HG03159 (cell line): ENCODE measurements around the gene STAT5A.

Experiments
- ATAC-seq: cut with Tn5 transposase; IDR thresholded peaks from one replicate; pipeline ENCODE4 v1.9.1; 2021; ENCODE audit warnings: mild to moderate bottlenecking, moderate library complexity; ENCODE audit not compliant: unreplicated experiment

Gene STAT5A

DNA sequence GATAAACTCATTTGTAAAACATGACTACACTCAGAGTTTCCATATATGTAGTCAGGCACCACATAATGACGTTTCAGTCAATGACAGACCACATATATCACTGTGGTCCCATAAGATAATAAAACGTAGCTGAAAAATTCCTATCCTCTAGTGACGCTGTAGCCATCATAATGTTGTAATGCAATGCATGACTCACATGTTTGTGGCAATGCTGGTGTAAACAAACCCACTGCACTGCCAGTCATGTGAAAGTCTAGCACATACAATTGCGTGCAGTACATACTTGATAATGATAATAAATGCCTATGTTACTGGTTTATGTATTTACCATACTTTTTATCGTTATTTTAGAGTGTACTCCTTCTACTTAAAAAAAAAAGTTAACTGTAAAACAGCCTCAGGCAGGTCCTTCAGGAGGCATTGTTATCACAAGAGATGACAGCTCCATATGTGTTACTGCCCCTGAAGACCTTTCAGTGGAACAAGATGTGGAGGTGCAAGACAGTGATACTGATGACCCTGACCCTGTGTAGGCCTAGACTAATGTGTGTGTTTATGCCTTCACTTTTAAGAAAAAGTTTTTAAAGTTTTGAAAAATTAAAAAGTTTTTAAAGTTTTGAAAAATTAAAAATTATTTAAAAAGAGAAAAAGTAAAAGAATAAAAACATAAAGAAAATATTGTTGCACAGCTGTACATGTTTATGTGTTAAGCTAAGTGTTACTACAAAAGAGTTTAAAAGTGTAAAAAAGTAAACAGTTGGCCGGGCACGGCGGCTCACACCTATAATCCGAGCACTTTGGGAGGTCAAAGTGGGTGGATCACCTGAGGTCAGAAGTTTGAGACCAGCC lies 21.2 kb upstream of the STAT5A start:
- no peak for ATAC-seq

DNA sequence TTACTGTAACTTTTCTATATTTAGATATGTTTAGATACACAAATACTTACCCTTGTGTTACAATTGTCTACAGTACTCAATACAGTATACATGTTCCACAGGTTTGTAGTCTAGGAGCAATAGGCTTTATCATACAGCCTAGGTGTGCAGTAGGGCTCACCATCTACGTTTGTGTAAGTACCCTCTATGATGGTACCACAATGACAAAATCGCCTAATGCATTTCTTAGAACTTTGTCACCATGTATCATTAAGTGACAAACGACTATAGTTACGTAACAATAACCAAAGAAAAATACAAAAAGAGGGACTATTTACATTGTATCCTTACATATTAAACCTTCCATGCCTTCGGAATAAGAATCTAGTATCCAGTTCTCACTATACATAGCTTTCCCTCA lies 20.1 kb upstream of the STAT5A start:
- ATAC-seq: no peak

- ATAC-seq: no peak
Observed at GRCh38 chr17:42270170-42270535, 18.1 kb upstream of the STAT5A start.

GRCh38 chr17:42270596-42270995 lies 17.7 kb upstream of the STAT5A start:
- ATAC-seq: no peak

GRCh38 chr17:42271006-42271778 lies 17.1 kb upstream of the STAT5A start:
- no peak for ATAC-seq

GRCh38 chr17:42271779-42272035 lies 16.6 kb upstream of the STAT5A start:
- ATAC-seq: no peak

- no peak for ATAC-seq
Observed at GRCh38 chr17:42272162-42272907, 16.0 kb upstream of the STAT5A start.

GRCh38 chr17:42273474-42274252 lies 14.6 kb upstream of the STAT5A start:
- ATAC-seq: no peak

DNA sequence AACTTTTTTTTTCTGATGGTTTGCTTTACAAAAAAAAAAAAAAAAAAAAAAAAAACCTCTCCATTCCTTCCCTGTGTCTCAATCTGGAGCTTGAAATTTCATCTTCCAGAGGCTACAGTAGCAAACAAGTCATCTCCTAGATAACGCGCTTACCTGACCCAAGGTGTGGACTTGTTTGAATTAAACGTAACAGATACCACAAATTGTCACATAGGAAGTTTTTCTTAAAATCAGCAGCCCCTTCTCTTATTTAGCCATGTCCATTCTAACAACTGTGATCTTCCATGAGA lies 14.1 kb upstream of the STAT5A start:
- no peak for ATAC-seq

GRCh38 chr17:42274812-42275526 lies 13.3 kb upstream of the STAT5A start:
- ATAC-seq: no peak

GRCh38 chr17:42275527-42276358 lies 12.6 kb upstream of the STAT5A start:
- peak; percentile 30 for ATAC-seq

GRCh38 chr17:42276359-42276608 lies 12.0 kb upstream of the STAT5A start, which contains the start of gene STAT5B:
Gene STAT5B, minus strand, starts transcription at chr17:42276391. Its CDS starts 44,264 bp downstream, at chr17:42232127.
- ATAC-seq: peak; percentile 75

- peak; percentile 9 for ATAC-seq
Observed at GRCh38 chr17:42276609-42277341, 11.5 kb upstream of the STAT5A start.

- ATAC-seq: no peak
Observed at GRCh38 chr17:42277342-42277712, 11.0 kb upstream of the STAT5A start.

DNA sequence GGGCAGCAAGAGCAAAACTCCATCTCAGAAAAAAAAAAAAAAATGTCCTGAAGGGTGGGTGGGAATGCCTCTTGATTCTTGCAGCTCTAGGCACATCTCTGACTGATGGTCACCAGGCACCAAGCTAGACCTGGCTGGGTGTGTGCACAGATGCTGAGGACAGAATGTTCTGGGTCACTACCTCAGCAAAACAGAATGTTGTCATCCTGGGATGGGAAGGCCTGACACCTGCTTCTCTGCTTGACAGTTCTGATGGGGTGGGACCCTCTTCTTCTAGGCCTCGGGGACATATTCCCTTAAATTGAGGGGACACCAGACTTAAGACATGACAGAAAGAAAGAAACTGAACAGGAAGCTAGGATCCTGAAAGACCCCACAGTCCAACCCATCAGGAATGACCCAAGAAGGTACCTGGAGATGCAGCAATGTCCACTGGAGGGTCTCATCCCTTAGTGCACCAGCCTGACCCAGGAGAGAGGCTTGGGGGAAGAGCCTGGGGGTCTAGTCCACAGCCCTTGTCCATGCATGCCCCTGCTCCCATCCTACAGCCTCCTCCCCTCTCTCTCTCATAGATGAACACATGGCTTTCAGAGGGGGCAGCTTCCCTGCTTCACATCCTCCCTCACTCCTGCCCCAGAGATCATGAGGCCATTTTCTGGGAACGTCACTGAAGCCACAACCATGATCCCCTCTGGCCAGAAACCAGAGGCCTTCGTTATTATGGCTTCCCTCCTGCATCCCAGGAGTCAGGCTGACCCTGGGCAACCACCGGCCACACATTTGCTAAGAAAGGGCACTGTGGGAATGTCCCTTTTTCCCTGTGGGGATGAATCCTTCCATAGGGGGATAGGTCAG lies 8.3 kb upstream of the STAT5A start:
- ATAC-seq: no peak

DNA sequence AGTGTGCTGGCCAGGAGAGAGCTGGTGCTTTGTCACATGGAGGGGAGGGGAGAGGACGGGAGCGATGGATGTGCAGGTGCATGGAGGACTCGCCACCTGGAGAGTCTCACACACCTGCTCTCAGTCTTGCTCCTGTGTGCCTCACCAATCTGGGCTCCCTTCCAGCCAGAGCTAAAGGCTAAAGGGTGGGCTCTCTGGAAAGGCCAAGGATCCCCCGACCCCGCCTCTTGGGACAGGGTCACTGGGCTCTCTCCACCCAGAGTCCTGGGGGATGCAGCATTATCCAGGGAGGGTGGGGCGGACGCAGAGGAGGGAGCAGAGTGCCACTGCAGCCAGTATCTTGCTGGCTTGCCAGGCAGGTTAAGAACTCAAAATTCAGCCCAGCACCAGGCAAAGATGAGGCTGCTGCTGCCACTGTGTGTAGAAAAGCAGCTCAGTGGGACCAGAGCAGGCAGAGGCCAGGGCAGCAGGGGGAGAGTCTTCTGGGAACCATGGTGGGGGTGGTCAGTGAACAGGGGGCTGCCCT lies 6.7 kb upstream of the STAT5A start:
- ATAC-seq: no peak

DNA sequence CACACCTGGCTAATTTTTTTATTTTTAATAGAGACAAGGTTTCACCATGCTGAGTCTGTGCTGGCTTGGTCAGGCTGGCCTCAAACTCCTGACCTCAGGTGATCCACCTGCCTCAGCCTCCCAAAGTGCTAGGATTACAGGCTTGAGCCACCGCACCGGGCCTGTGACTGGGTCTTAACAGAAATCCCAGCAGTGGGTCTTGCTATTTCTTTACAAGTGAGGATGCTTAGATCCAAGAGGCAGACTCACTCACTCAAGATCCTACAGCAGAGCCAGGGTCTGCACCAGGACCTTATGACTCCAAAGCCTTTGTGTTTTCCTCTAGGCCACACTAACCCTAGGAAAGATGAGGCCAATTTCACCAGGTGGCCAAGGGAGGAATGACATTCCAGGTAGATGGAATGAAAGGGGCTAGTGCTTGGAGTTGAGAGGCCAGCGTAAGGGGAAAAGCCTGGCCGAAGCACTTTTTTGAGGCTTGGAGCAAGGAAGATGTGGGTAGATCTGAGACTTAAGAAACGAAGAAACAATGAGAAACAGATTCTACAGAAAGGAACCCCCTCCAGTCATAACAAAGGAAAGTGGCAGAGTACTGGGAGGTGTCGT lies 5.7 kb upstream of the STAT5A start:
- no peak for ATAC-seq
